ENCODE data around the gene NPM1. TPM values are rescaled to one million over a fixed set of nuclear protein-coding genes. Genes with fewer than 3 reads are reported as not detected.

The NPM1 gene
- total and polyA plus RNA-seq, 7 experiments from 2014 or later = 753 to 1,238 (median 1,141) TPM

DNA sequence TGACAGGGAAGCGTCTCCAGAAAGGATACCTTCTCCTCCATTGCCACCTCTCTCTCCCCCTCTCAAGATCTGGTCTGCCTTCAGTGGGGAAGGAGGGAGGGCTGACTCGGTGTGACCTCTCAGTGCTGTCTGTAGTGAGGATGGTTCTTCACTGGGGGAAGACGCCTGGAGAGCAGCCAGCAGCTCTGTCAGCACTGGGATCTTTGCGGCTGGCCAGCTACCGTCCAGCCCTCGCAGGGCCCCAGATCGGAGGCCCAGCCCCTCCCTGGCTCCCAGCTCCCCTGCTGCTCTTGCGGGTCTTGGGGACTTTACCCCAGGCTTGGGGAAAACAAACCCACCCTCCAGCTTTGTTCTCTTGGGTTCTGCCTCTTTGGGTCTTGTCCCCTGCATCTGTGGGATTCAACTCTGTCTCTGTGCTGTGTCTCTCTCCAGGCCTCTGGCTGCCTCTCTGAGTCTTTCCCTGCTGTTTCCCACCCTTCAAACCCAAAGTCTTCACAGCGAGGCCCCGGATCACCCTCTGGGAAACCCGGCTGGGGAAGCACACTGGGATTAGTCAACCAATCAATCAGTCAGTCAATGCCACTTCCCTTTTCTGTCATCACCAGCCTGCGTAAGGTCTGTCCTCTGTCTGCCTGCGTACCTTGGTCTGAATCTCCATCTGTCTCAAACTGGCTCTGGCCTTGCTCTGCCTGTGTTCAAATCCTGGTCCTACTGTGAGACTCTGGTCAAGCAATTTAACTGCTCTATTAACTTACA is 54.8 kb downstream of the NPM1 start:
- Mint-ChIP-seq H3K27ac (no peak overlapping the region), H3K9me3 (no peaks in the 10 kb centered on the region), H3K4me3 (no peak overlapping the region), H3K4me1 (no peaks in the 10 kb centered on the region), H3K36me3 (no peaks in the 10 kb centered on the region), H3K27me3 (peaks cover 0 to 11% (median 4%) of the 10 kb centered on the region in 5 donors)
- CTCF ChIA-PET = no interaction called here
- H3K27ac ChIP-seq (ENCODE audit: low read depth, low read length) = no peak overlapping the region
- no peaks in the 10 kb centered on the region for H3K9me3 ChIP-seq (ENCODE audit: control insufficient read depth in 2 of 3, low read length in 3 of 3)
- no peaks in the 10 kb centered on the region for H3K27me3 ChIP-seq (ENCODE audit: control insufficient read depth in 2 of 2, insufficient read depth in 2 of 2, low read length in 2 of 2)
- POLR2A ChIA-PET = no interaction called here
- no peaks in the 10 kb centered on the region for H3K4me1 ChIP-seq (ENCODE audit: control insufficient read depth in 2 of 2, insufficient read depth in 2 of 2, low read length in 2 of 2)
- intact Hi-C loops (cut with micrococcal nuclease) = no loop called here
- H3K36me3 ChIP-seq (ENCODE audit: control insufficient read depth in 2 of 3, insufficient read depth in 3 of 3, low read length in 3 of 3) = no peaks in the 10 kb centered on the region
- no peak for ATAC-seq
- no peak overlapping the region for H3K4me3 ChIP-seq (ENCODE audit: low read length)
- DNase-seq = no peak

DNA sequence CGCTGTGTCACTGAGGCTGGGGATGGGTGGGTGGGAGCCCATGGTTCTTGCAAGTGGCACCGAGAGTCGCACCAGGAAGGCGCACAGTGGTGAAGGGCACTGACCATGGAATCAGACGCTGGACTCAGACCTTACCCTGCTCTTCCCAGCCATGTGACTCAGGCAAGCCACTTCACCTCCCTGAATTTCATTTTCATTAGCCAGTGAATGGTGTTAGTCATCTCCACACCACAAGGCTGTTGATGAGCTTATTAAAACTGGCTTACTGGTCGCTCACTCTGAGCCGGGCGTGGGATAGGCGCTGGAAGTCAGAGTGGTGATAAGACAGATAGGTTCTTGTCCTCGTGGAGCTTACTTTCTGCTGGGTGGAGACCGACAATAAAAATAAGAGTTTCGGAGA is 56.9 kb downstream of the NPM1 start:
- intact Hi-C loops (cut with micrococcal nuclease) = no loop called here
- ATAC-seq (no peak), DNase-seq (no peak)
- H3K9me3 Mint-ChIP-seq = no peaks in the 10 kb centered on the region
- POLR2A ChIA-PET = no interaction called here
- H3K27ac Mint-ChIP-seq = no peak overlapping the region
- H3K4me3 ChIP-seq (ENCODE audit: low read length) = no peak overlapping the region
- no peaks in the 10 kb centered on the region for H3K4me1 Mint-ChIP-seq
- no peak overlapping the region for H3K4me3 Mint-ChIP-seq
- CTCF ChIA-PET = no interaction called here
- peaks cover 10 to 32% (median 19%) of the 10 kb centered on the region in 5 donors for H3K27me3 Mint-ChIP-seq
- H3K27ac ChIP-seq (ENCODE audit: low read depth, low read length) = no peak overlapping the region
- no peaks in the 10 kb centered on the region for H3K9me3 ChIP-seq (ENCODE audit: control insufficient read depth in 2 of 3, low read length in 3 of 3)
- no peaks in the 10 kb centered on the region for H3K36me3 ChIP-seq (ENCODE audit: control insufficient read depth in 2 of 3, insufficient read depth in 3 of 3, low read length in 3 of 3)
- H3K27me3 ChIP-seq (ENCODE audit: control insufficient read depth in 2 of 2, insufficient read depth in 2 of 2, low read length in 2 of 2) = no peaks in the 10 kb centered on the region
- no peaks in the 10 kb centered on the region for H3K4me1 ChIP-seq (ENCODE audit: control insufficient read depth in 2 of 2, insufficient read depth in 2 of 2, low read length in 2 of 2)
- no peaks in the 10 kb centered on the region for H3K36me3 Mint-ChIP-seq

- no peaks in the 10 kb centered on the region for H3K27me3 ChIP-seq (ENCODE audit: control insufficient read depth in 2 of 2, insufficient read depth in 2 of 2, low read length in 2 of 2)
- DNase-seq (no peak), ATAC-seq (no peak)
- Mint-ChIP-seq H3K4me3 (no peak overlapping the region), H3K36me3 (no peaks in the 10 kb centered on the region), H3K27ac (no peak overlapping the region), H3K9me3 (no peaks in the 10 kb centered on the region), H3K4me1 (no peaks in the 10 kb centered on the region), H3K27me3 (peaks cover 10 to 41% (median 28%) of the 10 kb centered on the region in 5 donors)
- no peaks in the 10 kb centered on the region for H3K36me3 ChIP-seq (ENCODE audit: control insufficient read depth in 2 of 3, insufficient read depth in 3 of 3, low read length in 3 of 3)
- H3K27ac ChIP-seq (ENCODE audit: low read depth, low read length) = no peak overlapping the region
- H3K4me3 ChIP-seq (ENCODE audit: low read length) = no peak overlapping the region
- POLR2A ChIA-PET = no interaction called here
- CTCF ChIA-PET = no interaction called here
- H3K9me3 ChIP-seq (ENCODE audit: control insufficient read depth in 2 of 3, low read length in 3 of 3) = no peaks in the 10 kb centered on the region
- no peaks in the 10 kb centered on the region for H3K4me1 ChIP-seq (ENCODE audit: control insufficient read depth in 2 of 2, insufficient read depth in 2 of 2, low read length in 2 of 2)
- intact Hi-C loops (cut with micrococcal nuclease) = no loop called here
These were observed 58.2 kb downstream of the NPM1 start for GRCh38 chr5:171445644-171446516.

DNA sequence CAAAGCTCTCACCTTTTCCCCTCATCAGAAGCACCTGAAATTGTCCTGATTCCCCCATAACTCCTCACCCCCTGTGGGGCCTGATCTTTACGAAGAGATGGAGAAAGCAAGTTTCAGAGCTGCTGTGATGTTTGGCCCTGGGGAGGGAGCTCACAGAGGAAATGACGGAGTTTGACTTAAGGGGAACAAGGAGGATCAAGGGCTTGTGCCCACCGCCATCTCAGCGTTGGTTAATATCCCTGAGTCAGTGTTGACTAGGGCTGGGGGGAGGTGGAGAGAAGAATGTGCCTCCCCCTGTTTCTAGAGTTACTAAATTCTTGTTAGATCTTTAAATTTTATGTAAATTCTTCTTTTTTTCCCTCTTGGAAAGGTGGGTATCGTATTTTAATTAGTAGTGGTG is 59.6 kb downstream of the NPM1 start:
- no peak overlapping the region for H3K4me3 ChIP-seq (ENCODE audit: low read length)
- no peaks in the 10 kb centered on the region for H3K9me3 Mint-ChIP-seq
- peaks cover 0 to 9% (median 0%) of the 10 kb centered on the region in 7 donors for H3K4me1 Mint-ChIP-seq
- H3K4me3 Mint-ChIP-seq = no peak overlapping the region
- no peaks in the 10 kb centered on the region for H3K36me3 Mint-ChIP-seq
- intact Hi-C loops (cut with micrococcal nuclease) = no loop called here
- H3K36me3 ChIP-seq (ENCODE audit: control insufficient read depth in 2 of 3, insufficient read depth in 3 of 3, low read length in 3 of 3) = no peaks in the 10 kb centered on the region
- no peak overlapping the region for H3K27ac Mint-ChIP-seq
- ChIA-PET CTCF (no interaction called here), POLR2A (no interaction called here)
- H3K27ac ChIP-seq (ENCODE audit: low read depth, low read length) = no peak overlapping the region
- peaks cover 19 to 51% (median 39%) of the 10 kb centered on the region in 5 donors for H3K27me3 Mint-ChIP-seq
- no peaks in the 10 kb centered on the region for H3K9me3 ChIP-seq (ENCODE audit: control insufficient read depth in 2 of 3, low read length in 3 of 3)
- H3K4me1 ChIP-seq (ENCODE audit: control insufficient read depth in 2 of 2, insufficient read depth in 2 of 2, low read length in 2 of 2) = no peaks in the 10 kb centered on the region
- H3K27me3 ChIP-seq (ENCODE audit: control insufficient read depth in 2 of 2, insufficient read depth in 2 of 2, low read length in 2 of 2) = no peaks in the 10 kb centered on the region
- no peak for DNase-seq
- ATAC-seq = no peak

- no peaks in the 10 kb centered on the region for H3K27me3 ChIP-seq (ENCODE audit: control insufficient read depth in 2 of 2, insufficient read depth in 2 of 2, low read length in 2 of 2)
- CTCF ChIA-PET = no interaction called here
- Mint-ChIP-seq H3K4me1 (peaks cover 0 to 9% (median 0%) of the 10 kb centered on the region in 7 donors), H3K9me3 (no peaks in the 10 kb centered on the region), H3K36me3 (no peaks in the 10 kb centered on the region), H3K4me3 (peak overlapping the region in 1 of 10 donors; percentile 11), H3K27me3 (peaks cover 29 to 69% (median 50%) of the 10 kb centered on the region in 5 donors), H3K27ac (no peak overlapping the region)
- POLR2A ChIA-PET = no interaction called here
- H3K27ac ChIP-seq (ENCODE audit: low read depth, low read length) = no peak overlapping the region
- H3K4me3 ChIP-seq (ENCODE audit: low read length) = no peak overlapping the region
- H3K4me1 ChIP-seq (ENCODE audit: control insufficient read depth in 2 of 2, insufficient read depth in 2 of 2, low read length in 2 of 2) = no peaks in the 10 kb centered on the region
- DNase-seq (no peak), ATAC-seq (no peak)
- no peaks in the 10 kb centered on the region for H3K9me3 ChIP-seq (ENCODE audit: control insufficient read depth in 2 of 3, low read length in 3 of 3)
- H3K36me3 ChIP-seq (ENCODE audit: control insufficient read depth in 2 of 3, insufficient read depth in 3 of 3, low read length in 3 of 3) = no peaks in the 10 kb centered on the region
- intact Hi-C loops (cut with micrococcal nuclease) = no loop called here
These were observed 61.8 kb downstream of the NPM1 start for GRCh38 chr5:171449426-171449825.

GRCh38 chr5:171450423-171451331 is 63.0 kb downstream of the NPM1 start:
- Mint-ChIP-seq H3K4me1 (peaks cover 0 to 9% (median 0%) of the 10 kb centered on the region in 7 donors), H3K9me3 (no peaks in the 10 kb centered on the region), H3K27me3 (peaks cover 33 to 67% (median 50%) of the 10 kb centered on the region in 5 donors), H3K27ac (no peak overlapping the region), H3K4me3 (peak overlapping the region in 4 of 10 donors; percentile 13 to 77 (median 37)), H3K36me3 (no peaks in the 10 kb centered on the region)
- ChIA-PET CTCF (no interaction called here), POLR2A (no interaction called here)
- Histone ChIP-seq H3K36me3 (ENCODE audit: control insufficient read depth in 2 of 3, insufficient read depth in 3 of 3, low read length in 3 of 3) (no peaks in the 10 kb centered on the region), H3K4me3 (ENCODE audit: low read length) (no peak overlapping the region), H3K4me1 (ENCODE audit: control insufficient read depth in 2 of 2, insufficient read depth in 2 of 2, low read length in 2 of 2) (no peaks in the 10 kb centered on the region), H3K27ac (ENCODE audit: low read depth, low read length) (no peak overlapping the region), H3K27me3 (ENCODE audit: control insufficient read depth in 2 of 2, insufficient read depth in 2 of 2, low read length in 2 of 2) (no peaks in the 10 kb centered on the region), H3K9me3 (ENCODE audit: control insufficient read depth in 2 of 3, low read length in 3 of 3) (no peaks in the 10 kb centered on the region)
- intact Hi-C loops (cut with micrococcal nuclease) = no loop called here
- ATAC-seq = peak; percentile 46
- DNase-seq = peak in 1 of 9 donors; percentile 34

All from naive thymus-derived CD4-positive, alpha-beta T cell (primary cell).